Measurements from ENCODE around the gene NPC1.
"Not testable (repeated sequence)": the region's sequence is repeated elsewhere in the genome, so short reads cannot be mapped to it uniquely, and the experiment has no call there.

The NPC1 gene

GRCh38 chr18:23573020-23573419 is 13.3 kb downstream of the NPC1 start:
- Histone ChIP-seq H3K4me1 (ENCODE audit: control insufficient read depth, insufficient read depth, low read length) (peaks cover 22% of the 10 kb centered on the region), H3K27me3 (ENCODE audit: control insufficient read depth, insufficient read depth, low read length) (no peaks in the 10 kb centered on the region), H3K4me3 (ENCODE audit: low read length) (no peak overlapping the region), H3K9me3 (replicated peaks; ENCODE audit: low read length) (no peaks in the 10 kb centered on the region), H3K9ac (ENCODE audit: low read depth, low read length) (no peak overlapping the region), H3K4me2 (ENCODE audit: low read length) (no peak overlapping the region), H3K36me3 (ENCODE audit: insufficient read depth, low read length) (peaks cover 44% of the 10 kb centered on the region)

- Histone ChIP-seq H3K4me1 (ENCODE audit: control insufficient read depth, insufficient read depth, low read length) (peaks cover 22% of the 10 kb centered on the region), H3K4me2 (ENCODE audit: low read length) (no peak overlapping the region), H3K9ac (ENCODE audit: low read depth, low read length) (no peak overlapping the region), H3K4me3 (ENCODE audit: low read length) (no peak overlapping the region), H3K9me3 (replicated peaks; ENCODE audit: low read length) (no peaks in the 10 kb centered on the region), H3K27me3 (ENCODE audit: control insufficient read depth, insufficient read depth, low read length) (no peaks in the 10 kb centered on the region), H3K36me3 (ENCODE audit: insufficient read depth, low read length) (peaks cover 48% of the 10 kb centered on the region)
These were observed 13.7 kb downstream of the NPC1 start for GRCh38 chr18:23572570-23572969.

- no peak overlapping the region for H3K9ac ChIP-seq (ENCODE audit: low read depth, low read length)
- H3K4me1 ChIP-seq (ENCODE audit: control insufficient read depth, insufficient read depth, low read length) = peaks cover 22% of the 10 kb centered on the region
- peaks cover 54% of the 10 kb centered on the region for H3K36me3 ChIP-seq (ENCODE audit: insufficient read depth, low read length)
- no peaks in the 10 kb centered on the region for H3K27me3 ChIP-seq (ENCODE audit: control insufficient read depth, insufficient read depth, low read length)
- no peaks in the 10 kb centered on the region for H3K9me3 ChIP-seq (replicated peaks; ENCODE audit: low read length)
- H3K4me2 ChIP-seq (ENCODE audit: low read length) = no peak overlapping the region
- no peak overlapping the region for H3K4me3 ChIP-seq (ENCODE audit: low read length)
These were observed 14.3 kb downstream of the NPC1 start for GRCh38 chr18:23572012-23572411.

GRCh38 chr18:23570912-23571504 is 15.3 kb downstream of the NPC1 start:
- Histone ChIP-seq H3K9me3 (replicated peaks; ENCODE audit: low read length) (no peaks in the 10 kb centered on the region), H3K4me3 (ENCODE audit: low read length) (no peak overlapping the region), H3K9ac (ENCODE audit: low read depth, low read length) (no peak overlapping the region), H3K4me2 (ENCODE audit: low read length) (no peak overlapping the region), H3K4me1 (ENCODE audit: control insufficient read depth, insufficient read depth, low read length) (peaks cover 22% of the 10 kb centered on the region), H3K36me3 (ENCODE audit: insufficient read depth, low read length) (peaks cover 63% of the 10 kb centered on the region), H3K27me3 (ENCODE audit: control insufficient read depth, insufficient read depth, low read length) (no peaks in the 10 kb centered on the region)

- Histone ChIP-seq H3K36me3 (ENCODE audit: insufficient read depth, low read length) (peaks cover 76% of the 10 kb centered on the region), H3K9ac (ENCODE audit: low read depth, low read length) (no peak overlapping the region), H3K4me3 (ENCODE audit: low read length) (no peak overlapping the region), H3K9me3 (replicated peaks; ENCODE audit: low read length) (no peaks in the 10 kb centered on the region), H3K4me2 (ENCODE audit: low read length) (no peak overlapping the region), H3K27me3 (ENCODE audit: control insufficient read depth, insufficient read depth, low read length) (no peaks in the 10 kb centered on the region), H3K4me1 (ENCODE audit: control insufficient read depth, insufficient read depth, low read length) (peaks cover 14% of the 10 kb centered on the region)
These were observed 16.8 kb downstream of the NPC1 start for GRCh38 chr18:23569299-23570063.

- no peaks in the 10 kb centered on the region for H3K9me3 ChIP-seq (replicated peaks; ENCODE audit: low read length)
- H3K4me3 ChIP-seq (ENCODE audit: low read length) = no peak overlapping the region
- peaks cover 9% of the 10 kb centered on the region for H3K4me1 ChIP-seq (ENCODE audit: control insufficient read depth, insufficient read depth, low read length)
- no peak overlapping the region for H3K4me2 ChIP-seq (ENCODE audit: low read length)
- H3K27me3 ChIP-seq (ENCODE audit: control insufficient read depth, insufficient read depth, low read length) = no peaks in the 10 kb centered on the region
- peaks cover 81% of the 10 kb centered on the region for H3K36me3 ChIP-seq (ENCODE audit: insufficient read depth, low read length)
- H3K9ac ChIP-seq (ENCODE audit: low read depth, low read length) = no peak overlapping the region
These were observed 17.8 kb downstream of the NPC1 start for GRCh38 chr18:23568281-23569138.

- Histone ChIP-seq H3K4me3 (ENCODE audit: low read length) (no peak overlapping the region), H3K4me2 (ENCODE audit: low read length) (no peak overlapping the region)
These were observed 18.6 kb downstream of the NPC1 start for GRCh38 chr18:23567671-23568070.

GRCh38 chr18:23565916-23566547 is 20.3 kb downstream of the NPC1 start:
- no peak overlapping the region for H3K9ac ChIP-seq (ENCODE audit: low read depth, low read length)
- H3K4me3 ChIP-seq (ENCODE audit: low read length) = no peak overlapping the region
- no peaks in the 10 kb centered on the region for H3K27me3 ChIP-seq (ENCODE audit: control insufficient read depth, insufficient read depth, low read length)
- peaks cover 7% of the 10 kb centered on the region for H3K4me1 ChIP-seq (ENCODE audit: control insufficient read depth, insufficient read depth, low read length)
- no peaks in the 10 kb centered on the region for H3K9me3 ChIP-seq (replicated peaks; ENCODE audit: low read length)
- peaks cover 85% of the 10 kb centered on the region for H3K36me3 ChIP-seq (ENCODE audit: insufficient read depth, low read length)
- no peak overlapping the region for H3K4me2 ChIP-seq (ENCODE audit: low read length)

More at GRCh38 chr18:23567671-23568070, 18.6 kb downstream of the NPC1 start:
- Histone ChIP-seq H3K4me1 (ENCODE audit: control insufficient read depth, insufficient read depth, low read length) (peaks cover 7% of the 10 kb centered on the region), H3K36me3 (ENCODE audit: insufficient read depth, low read length) (peaks cover 86% of the 10 kb centered on the region), H3K27me3 (ENCODE audit: control insufficient read depth, insufficient read depth, low read length) (no peaks in the 10 kb centered on the region), H3K9ac (ENCODE audit: low read depth, low read length) (no peak overlapping the region), H3K9me3 (replicated peaks; ENCODE audit: low read length) (no peaks in the 10 kb centered on the region)

GRCh38 chr18:23563377-23564043 is 22.8 kb downstream of the NPC1 start:
- Histone ChIP-seq H3K9me3 (replicated peaks; ENCODE audit: low read length) (no peaks in the 10 kb centered on the region), H3K36me3 (ENCODE audit: insufficient read depth, low read length) (peaks cover 74% of the 10 kb centered on the region), H3K4me1 (ENCODE audit: control insufficient read depth, insufficient read depth, low read length) (peaks cover 7% of the 10 kb centered on the region), H3K4me2 (ENCODE audit: low read length) (no peak overlapping the region), H3K9ac (ENCODE audit: low read depth, low read length) (no peak overlapping the region), H3K4me3 (ENCODE audit: low read length) (no peak overlapping the region), H3K27me3 (ENCODE audit: control insufficient read depth, insufficient read depth, low read length) (no peaks in the 10 kb centered on the region)

GRCh38 chr18:23560186-23560585 is 26.1 kb downstream of the NPC1 start:
- Histone ChIP-seq H3K4me1 (ENCODE audit: control insufficient read depth, insufficient read depth, low read length) (peaks cover 7% of the 10 kb centered on the region), H3K27me3 (ENCODE audit: control insufficient read depth, insufficient read depth, low read length) (no peaks in the 10 kb centered on the region), H3K4me3 (ENCODE audit: low read length) (no peak overlapping the region), H3K9ac (ENCODE audit: low read depth, low read length) (no peak overlapping the region), H3K9me3 (replicated peaks; ENCODE audit: low read length) (no peaks in the 10 kb centered on the region), H3K4me2 (ENCODE audit: low read length) (no peak overlapping the region), H3K36me3 (ENCODE audit: insufficient read depth, low read length) (peaks cover 74% of the 10 kb centered on the region)

- not testable (repeated sequence) for H3K4me1 ChIP-seq (ENCODE audit: control insufficient read depth, insufficient read depth, low read length); H3K9me3 ChIP-seq (replicated peaks; ENCODE audit: low read length); H3K4me3 ChIP-seq (ENCODE audit: low read length); H3K4me2 ChIP-seq (ENCODE audit: low read length); H3K27me3 ChIP-seq (ENCODE audit: control insufficient read depth, insufficient read depth, low read length); H3K9ac ChIP-seq (ENCODE audit: low read depth, low read length)
- H3K36me3 ChIP-seq (ENCODE audit: insufficient read depth, low read length) = peaks cover 80% of the 10 kb centered on the region
These were observed 28.8 kb downstream of the NPC1 start for GRCh38 chr18:23557511-23557910.

Measured in skeletal muscle satellite cell (primary cell).